CD4-positive, alpha-beta T cell treated with Interferon gamma for 1 hour (primary cell): ENCODE data around the gene NRG2.

Experiments
- DNase-seq: peaks from one replicate; pipeline ENCODE4 v3.0.0-alpha.2; 2020

NRG2 gene

DNA sequence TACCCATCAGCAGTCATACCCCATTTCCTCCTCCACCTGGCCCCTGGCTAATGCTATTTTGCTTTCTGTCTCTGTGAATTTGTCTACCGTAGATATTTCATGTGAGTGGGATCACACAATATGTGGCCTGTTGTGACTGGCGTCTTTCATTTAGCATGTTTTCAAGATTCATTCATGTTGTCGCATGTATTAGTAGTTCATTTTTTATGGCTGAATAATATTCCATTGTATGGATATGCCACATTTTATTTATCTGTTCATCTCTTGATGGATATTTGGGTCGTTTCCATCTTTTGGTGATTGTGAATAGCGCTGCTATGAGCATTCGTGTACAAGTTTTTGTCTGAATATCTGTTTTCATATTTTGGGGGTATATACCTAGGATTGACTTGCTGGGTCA is 213.6 kb downstream of the NRG2 start:
- no peak for DNase-seq

DNA sequence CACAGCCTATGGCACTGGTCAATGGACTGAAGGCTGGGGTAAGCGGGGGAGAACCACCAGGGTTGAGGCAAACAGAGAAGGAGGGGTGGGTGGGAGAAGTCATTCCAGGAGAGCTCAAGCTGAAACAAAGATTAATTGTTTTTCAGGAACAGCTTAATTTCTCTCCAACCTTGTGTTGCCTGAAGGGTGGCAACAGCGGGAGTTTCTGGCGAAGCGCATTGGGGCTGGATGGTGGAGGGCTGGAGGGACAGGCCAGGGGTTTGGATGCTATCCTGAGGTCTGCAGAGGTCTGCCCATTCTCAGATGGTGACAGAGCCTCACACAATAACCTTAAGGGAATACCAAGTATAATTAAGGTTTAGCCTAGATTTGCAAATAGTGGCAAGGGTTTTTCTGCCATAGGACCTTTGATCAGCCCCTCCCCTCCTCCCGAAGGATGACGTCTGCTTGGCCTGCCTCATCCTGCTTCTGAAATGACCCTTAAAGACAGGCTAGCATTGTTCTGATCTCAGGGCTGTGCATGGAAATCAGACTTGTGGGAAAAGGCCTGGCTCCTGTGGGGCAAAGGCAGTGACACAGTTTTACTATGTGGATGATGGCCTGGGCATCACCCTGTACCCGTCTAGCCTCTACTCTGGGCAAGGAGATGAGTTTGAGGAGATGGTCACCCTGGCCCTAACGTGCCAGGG is 214.7 kb downstream of the NRG2 start:
- no peak for DNase-seq

DNA sequence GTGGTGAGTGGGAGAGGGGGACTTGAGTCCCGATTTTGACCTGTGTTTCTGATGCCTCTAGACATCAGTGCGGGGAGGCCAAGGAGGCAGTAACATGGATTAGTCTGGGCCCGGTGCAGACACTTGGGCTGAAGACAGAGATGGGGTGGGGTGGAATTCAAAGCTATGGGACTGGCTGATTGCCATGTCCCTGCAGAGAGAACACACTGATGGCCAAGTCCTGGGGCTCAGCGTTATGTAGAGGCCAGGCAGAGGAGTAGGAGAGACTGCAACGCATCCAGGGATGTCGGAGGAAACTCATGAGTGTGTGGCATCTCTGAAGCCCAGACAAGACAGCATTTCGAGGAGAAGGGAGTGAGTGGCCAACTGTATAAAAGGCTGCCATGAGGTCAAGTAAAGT is 217.4 kb downstream of the NRG2 start:
- DNase-seq = no peak

DNA sequence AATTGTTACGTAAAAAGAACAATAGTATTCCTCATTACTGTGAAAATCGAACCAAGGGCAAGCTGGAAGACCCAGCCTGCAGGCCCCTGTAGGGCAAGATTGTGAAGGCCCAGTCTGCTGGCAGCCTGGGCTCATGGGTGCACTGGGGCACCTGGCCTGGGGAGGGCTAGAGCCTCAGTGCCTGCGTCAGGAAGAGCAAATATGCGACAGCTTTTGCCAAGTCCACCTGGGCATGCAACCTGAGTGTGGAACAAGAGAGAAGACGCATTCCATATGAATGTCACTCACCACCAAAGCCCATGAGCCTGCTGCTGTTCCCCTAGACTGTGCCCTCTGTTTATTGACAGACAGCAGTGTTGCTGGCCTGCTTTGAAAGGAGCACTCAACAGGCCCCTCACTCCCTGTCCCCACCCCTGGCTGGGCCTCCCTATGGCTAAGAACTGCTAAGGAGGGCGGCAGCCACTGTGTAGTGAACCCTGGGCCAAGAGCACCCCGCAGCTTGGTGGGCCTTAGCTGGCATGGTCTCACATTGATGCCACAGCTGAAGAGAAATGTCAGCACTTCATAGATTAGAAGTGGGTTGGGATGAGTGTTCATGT is 219.2 kb downstream of the NRG2 start:
- DNase-seq = no peak

DNA sequence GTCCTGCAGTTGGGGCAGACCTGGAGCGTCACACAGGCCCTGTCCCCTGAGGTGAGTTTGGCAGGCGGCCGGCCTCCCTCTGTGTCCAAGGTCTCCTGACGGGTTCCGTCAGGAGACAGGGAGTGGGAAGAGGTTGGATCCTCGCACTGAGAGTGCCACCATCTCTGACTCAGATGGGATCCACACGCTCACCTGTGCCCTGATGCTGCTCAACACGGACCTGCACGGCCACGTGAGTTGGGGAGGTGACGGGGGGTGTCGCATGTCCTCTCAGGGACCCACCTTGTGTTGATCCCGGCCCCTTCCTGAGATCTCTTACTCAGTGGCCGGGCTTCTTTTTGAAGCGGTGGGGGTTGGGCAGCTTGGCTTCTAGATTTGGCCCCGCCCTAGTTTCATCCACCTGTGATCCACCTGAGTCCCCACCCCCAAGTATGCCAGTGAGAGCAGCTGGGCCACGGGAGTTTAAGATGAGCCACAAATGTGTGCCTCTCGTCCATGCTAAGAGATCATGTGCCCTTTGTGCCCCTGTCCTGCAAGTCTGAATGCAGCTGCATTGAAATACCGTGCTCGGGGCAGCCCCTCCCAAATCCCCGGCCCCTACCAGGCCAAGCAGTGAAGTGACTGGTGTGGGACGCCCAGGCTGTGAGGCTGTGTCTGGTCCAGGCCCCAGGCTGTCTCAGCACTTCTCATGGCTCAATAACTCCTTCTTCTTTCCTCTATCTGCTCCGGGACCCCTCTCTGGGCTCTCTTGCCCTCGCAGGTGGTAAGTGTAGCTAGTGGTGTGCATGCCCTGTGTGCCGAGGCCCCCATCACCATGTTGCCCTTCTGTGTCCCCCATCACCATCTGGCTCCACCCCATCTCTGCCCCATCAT is 220.3 kb downstream of the NRG2 start:
- DNase-seq = no peak

DNA sequence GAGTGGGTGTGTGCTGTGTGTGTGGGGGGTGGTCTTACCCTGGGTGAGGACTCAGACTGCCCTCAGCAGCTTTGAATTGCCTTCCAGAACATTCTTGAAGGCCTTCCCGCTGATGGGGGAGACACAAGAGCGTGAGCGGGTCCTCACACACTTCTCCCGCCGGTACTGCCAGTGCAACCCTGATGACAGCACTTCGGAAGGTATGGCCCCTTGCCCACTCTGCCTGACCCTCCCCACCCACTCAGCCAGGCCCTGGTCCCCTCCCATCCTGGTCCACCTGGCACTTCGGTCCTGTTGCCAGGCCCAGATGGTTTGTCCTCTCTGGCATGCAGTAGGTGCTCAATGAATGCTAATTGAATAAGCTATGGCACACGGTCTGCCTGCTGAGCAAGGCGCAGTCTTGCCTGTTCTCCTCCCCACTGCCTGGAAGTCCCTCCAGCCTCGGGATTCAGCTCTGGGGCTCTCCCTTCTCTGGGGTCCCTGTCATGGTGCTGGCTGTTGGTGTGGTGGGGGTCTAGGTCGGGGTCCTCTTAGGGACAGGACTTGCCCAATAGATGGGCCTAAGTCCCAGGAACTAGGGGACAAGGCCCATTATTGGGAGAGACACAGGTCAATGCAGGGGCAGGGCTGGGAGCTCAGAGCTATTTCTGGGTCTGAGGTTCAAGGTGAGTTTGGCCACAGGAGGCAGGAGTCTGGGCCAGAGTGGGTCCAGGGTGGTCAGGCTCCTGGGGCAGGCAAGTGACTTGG is 221.1 kb downstream of the NRG2 start:
- no peak for DNase-seq

DNA sequence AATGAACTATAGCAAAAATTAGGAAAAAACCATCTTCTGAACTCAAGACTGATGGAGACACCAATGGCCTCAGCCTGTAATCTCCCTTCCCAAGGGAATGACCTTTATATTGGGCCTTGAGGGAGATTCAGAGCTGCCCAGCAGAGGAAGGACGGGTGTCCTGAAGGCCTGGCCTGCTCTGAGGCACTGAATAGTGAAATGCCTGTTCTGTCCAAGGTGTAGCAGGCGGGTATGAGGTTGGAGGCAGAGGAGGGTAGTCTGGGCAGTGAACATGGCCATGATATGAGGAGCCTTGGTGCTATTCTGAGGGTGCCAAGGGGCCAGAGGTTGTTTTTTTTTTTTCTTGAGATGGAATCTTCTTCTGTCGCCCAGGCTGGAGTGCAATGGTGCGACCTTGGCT is 222.5 kb downstream of the NRG2 start:
- DNase-seq = no peak

DNA sequence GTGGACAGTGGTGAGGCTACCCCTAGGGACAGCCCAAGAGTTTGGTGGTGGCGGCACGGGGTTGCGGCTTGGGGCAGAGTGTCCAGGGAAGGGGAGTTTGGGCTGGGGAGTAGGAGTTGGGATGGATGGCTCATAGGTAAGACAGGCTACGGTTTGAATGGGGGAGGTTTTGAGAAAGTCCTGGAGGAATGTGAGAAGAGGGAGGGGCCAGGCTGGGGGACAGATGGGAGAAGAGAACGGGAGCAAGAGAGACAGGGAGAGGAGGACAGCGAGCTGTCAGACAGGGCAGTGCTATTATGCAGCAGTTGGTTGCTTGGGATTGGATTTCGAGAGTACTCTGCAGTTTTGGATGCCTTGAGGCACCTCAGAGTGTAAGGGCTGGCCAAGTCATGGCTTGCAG is 223.0 kb downstream of the NRG2 start:
- DNase-seq = no peak

DNA sequence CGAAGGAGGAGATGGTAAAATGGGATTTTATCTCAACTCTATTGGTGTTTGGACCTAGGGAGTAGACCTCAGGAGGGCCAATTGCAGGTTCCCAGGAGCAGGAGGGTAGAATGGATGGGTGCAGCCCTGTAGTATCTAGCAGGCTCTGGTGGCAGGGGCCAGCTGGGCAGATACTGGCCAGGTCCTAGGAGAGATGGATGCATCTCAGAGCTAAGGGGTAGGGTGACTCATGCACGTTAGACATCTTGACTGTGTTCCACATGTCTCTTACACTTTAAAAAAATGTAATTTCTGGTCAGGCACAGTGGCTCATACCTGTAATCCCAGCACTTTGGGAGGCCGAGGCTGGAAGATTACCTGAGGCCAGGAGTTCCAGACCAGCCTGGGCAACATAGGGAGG is 225.1 kb downstream of the NRG2 start:
- DNase-seq = no peak

DNA sequence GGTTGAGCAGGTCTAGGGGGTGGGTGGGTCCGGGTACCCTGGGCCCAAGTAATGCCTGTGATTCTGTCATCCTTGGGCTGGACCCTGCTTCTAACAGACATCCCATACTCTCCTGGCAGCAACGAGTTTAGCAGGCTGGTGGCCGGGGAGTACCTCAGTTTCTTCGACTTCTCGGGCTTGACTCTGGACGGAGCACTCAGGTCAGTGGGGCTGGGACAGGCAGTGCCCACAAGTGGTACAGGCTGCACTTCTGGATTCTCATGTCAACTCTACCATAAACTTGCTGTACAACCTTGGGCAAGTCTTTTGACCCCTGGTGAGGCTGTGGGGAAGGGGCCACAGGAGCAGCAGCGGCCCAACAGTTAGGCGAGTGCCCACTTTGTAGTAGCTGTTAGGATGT is 225.7 kb downstream of the NRG2 start:
- DNase-seq = no peak

DNA sequence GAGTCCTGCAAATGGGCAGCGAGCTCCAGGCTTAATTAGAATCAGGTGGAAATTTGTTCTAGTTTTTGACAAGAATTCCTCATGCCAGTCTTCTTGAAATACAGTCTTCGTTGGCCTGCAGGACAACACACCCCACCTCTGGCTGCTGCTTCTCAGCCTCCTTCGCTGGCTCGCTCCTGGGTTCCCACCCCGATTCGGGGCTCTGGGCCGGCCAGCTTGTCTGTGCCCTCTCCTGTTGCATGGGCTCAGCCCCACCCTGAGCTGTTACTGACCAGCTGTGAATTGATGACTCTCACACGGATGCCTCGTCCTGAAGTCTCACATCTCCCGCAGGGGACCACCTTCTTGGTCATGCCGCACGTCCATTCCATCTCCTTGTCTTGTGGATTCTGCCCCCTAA is 226.5 kb downstream of the NRG2 start:
- no peak for DNase-seq

DNA sequence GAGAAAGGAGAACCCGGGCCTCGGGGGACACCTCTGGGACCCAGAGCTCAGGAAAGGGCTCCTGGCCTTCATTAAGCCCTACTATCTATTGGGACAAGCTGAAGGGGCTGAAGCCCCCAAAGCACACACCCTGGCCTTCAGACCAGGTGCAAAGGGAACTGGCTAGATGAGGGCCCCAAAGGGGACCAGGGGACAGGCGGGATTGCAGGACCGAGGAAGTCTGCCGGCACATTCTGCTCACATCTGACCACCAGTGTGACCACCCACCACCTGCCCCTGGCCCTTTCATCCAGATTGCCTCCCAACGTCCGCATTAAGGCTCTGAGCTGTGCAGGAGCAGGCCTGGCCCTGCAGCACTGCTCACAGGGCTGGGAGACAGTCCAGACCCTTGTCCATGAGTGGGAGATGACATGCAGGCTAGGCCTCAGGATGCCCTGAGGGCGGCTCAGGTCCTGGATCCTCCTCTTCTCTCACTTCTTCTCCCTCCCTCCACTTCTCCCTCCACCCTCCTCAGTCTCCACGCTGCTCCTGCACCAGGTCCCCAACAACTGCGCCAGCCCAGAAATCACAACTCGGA is 228.3 kb downstream of the NRG2 start:
- DNase-seq = no peak

DNA sequence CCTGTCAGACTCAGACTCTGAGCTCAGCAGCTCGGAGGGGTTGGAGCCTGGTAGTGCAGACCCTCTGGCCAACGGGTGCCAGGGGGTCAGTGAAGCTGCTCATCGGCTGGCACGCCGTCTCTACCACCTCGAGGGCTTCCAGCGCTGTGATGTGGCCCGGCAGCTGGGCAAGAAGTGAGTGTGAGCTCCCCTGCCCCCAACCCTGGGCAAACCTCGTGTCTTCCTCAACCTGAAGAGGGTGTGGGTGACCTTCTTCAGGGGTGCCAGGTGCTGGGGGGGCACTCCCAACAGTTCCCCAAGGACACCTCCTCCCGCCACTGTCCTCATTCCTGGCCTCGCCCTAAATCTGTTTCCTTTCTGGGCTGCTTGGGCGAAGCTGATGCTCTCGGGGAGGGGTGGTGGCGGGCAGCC is 228.9 kb downstream of the NRG2 start:
- DNase-seq = no peak

DNA sequence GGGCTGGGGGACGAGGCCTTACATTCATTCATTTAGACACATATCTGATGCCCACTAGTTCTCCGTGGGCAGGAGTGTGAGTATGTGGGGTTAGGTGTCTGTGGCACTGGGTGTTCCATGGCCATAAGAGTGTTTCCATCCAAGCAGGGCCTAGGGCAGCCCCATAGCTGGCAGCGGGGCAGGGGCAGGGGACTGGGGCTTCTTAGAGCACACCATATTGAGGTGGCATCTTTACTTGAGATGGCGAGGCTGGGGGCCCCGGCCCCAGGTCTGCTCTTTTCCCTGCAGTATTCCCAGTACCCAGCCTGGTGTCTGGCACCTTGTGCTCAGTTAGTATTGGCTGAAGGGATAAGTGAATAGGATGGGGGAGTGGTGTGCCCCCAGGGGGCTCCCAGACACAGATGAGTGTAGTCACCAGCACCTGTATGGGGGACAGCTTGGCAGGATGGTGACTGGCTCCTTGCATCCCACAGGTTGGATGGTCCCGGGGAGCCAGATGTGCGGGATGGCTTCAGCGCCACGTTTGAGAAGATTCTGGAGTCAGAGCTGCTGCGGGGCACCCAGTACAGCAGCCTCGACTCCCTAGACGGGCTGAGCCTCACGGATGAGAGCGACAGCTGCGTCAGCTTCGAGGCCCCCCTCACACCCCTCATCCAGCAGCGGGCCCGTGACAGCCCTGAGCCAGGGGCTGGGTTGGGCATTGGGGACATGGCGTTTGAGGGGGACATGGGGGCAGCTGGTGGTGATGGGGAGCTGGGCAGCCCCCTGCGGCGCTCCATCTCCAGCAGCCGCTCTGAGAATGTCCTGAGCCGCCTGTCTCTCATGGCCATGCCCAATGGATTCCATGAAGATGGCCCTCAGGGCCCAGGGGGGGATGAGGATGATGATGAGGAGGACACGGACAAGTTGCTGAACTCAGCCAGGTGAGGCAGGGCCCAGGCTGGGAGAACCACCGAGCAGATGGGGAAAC is 230.0 kb downstream of the NRG2 start:
- DNase-seq = no peak

DNA sequence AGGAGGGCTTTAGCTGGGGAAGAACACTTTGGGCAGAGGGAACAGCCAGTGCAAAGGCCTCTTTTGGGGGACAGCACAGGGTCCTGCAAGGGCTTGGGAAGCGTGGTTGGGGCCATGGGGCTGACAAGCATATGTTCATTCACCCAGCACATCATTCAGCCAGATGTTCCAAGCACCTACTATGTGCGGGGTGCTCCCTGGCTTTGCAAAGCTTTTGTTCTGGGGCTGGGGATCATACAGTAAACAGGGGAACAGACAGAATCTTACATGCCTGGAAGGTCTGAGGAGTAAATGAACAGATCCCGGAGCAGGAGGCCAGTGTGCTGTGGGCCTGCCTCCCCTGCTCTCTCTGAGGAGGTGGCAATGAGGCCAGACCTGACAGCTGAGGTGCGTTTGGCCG is 230.8 kb downstream of the NRG2 start:
- DNase-seq = no peak

DNA sequence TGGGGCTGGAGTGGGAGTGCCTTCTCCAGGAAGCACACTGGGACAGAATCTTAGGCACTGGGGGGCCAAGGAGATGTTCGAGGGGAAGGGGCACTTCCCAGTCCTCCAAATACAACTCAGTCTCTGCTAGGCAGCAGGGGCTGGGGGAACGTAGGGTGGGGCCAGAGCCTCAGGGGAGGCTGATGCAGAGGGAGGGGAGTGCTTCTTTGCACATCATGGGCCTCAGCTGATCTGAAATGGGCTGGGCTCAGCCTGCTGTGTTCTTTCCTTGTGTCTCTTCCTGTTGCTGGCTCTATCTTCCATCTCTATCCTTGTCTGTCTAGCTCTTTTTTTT is 231.9 kb downstream of the NRG2 start:
- DNase-seq = no peak

DNA sequence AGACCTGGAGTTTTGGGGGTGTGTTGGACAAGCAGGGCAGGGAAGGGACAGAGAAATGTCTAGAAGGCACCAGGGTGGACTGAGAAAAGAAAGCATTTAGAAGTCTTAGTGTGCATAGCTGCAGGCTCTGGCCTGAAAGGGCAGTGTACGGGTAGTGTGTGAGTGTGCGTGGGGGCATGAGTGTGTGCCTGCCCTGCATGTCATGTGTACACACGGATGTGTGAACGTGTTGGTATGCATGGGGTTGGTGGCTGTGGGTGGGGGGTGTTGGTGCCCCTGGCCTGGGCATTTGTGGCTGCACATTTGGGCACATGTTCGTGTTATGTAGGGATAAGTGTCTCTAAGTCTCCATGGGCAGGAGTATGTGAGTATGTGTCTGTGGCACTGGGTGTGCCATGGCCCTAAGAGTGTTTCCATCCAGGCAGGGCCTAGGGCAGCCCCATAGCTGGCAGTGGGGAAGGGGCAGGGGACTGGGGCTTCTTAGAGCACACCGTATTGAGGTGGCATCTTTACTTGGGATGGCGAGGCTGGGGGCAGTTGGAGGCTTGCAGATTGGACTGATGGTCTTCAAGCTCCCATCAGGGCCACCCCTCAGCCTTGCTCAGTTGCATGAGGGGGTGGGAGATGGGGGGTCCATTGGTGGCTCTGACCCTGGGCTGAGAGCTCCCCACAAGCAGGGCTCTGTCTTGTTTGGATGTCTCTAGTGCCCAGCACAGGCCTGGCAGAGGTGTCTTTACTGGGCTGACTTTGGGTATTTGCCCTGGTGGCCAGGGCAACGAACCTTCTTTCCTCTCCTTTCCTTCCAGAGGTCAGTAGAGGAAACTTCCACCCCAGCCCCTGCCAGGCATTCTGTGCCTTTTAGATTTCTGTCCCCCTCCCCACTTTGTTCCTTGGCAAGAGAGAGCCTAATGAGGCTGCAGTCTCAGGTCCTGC is 232.5 kb downstream of the NRG2 start:
- no peak for DNase-seq

DNA sequence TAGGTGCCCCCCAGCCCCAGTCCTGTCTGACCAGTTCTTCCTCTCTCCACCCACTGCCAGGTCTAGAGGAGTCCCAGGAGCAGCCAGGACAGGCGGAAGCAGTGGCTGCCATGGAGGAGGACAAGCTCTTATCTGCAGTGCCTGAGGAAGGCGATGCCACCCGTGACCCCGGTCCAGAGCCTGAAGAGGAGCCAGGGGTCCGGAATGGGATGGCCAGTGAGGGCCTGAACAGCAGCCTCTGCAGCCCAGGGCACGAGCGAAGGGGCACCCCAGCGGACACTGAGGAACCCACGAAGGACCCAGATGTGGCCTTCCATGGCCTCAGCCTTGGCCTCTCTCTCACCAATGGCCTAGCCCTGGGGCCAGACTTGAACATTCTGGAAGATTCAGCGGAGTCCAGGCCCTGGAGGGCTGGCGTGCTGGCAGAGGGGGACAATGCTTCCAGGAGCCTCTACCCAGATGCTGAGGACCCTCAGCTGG is 233.7 kb downstream of the NRG2 start:
- no peak for DNase-seq

DNA sequence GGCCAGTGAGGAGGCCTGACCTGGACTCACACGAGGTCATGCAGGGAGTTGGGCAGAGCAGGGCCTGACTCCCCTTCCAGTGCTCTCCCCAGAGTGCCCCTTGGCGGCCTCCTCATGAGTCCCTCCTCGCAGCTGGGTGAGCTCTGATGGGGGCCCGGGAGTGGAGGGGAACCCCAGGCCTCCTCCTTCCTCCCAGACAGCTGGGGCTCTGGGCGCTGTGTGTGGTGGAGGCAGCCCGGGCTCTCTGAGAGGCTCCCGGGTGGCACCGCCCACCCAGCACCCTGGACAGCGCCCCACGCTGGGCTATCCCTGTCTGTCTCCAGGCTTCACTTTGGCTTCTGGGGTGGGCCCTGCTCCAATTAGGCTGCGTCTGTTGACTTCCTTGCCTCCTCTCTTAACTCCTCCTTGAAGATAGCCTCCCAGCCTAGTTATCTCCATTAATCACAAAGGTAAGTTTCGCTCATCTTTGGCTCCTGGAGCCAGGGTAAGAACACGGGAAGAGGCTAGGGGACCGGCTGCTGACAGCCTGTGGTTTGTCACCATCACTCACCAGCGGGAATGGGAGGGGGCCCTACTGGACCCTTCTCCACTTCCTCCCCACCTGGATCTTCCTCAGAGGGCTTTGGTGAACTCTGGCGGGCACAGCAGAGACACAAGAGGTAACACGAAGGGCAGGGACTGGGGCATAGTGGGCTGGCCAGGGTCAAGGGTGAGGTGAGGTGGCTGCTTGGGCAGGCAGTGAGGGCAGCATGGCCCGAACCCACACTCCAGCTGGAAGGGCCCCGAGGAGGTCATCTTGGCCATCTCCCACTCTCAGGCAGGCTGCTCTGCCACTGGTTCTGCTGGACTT is 234.4 kb downstream of the NRG2 start:
- DNase-seq = no peak

DNA sequence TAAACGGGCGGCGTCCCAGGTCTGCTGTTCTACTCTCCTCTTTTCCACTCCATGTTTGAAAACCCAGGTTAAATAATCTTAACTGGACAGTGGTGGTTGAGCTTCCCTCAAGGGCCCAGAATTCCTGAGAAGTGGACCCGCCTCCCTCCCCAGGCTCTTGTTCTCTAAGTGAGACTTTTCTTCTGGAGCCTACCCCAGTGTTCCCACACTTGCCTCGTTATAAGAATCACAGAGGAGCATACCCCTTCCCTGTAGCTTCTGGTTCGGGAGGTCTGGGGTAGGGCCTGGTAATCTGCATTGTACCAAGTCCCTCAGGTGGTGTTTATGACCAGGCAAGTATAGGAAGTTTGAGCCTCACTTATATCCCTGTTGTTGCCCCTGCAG is 235.5 kb downstream of the NRG2 start:
- DNase-seq = no peak
